GM23248 (cell line): Measurements from ENCODE around the gene HLA-DMA. TPM values are rescaled to one million over a fixed set of nuclear protein-coding genes. Genes with fewer than 3 reads are reported as not detected.

Source experiments
- DNase-seq: peaks from one replicate; pipeline ENCODE4 v3.0.0-alpha.2; 2015
- H2AFZ ChIP-seq: fragments of 200-600 bp; sonication (generic); 2 replicates; pipeline ENCODE4 v1.6.1; 2016; ENCODE audit warnings: antibody characterized with exemption
- H3F3A ChIP-seq: fragments of 200-600 bp; sonication (generic); 2 replicates; pipeline ENCODE4 v1.6.1; 2016; ENCODE audit warnings: mild to moderate bottlenecking, antibody characterized with exemption, mixed run types; ENCODE audit not compliant: insufficient read depth
- H3K27ac ChIP-seq: fragments of 200-600 bp; sonication (generic); 2 replicates; pipeline ENCODE4 v1.5.1; 2016; ENCODE audit warnings: mild to moderate bottlenecking
- H3K27me3 ChIP-seq: fragments of 200-600 bp; sonication (generic); replicated peaks from 2 replicates; pipeline ENCODE4 v1.6.1; 2016; ENCODE audit warnings: mild to moderate bottlenecking; ENCODE audit not compliant: insufficient read depth
- H3K36me3 ChIP-seq: fragments of 200-600 bp; sonication (generic); 2 replicates; pipeline ENCODE4 v1.6.1; 2016; ENCODE audit warnings: low read depth, mild to moderate bottlenecking
- H3K4me1 ChIP-seq: fragments of 200-600 bp; sonication (generic); 2 replicates; pipeline ENCODE4 v1.6.1; 2016; ENCODE audit warnings: mild to moderate bottlenecking; ENCODE audit not compliant: insufficient read depth
- H3K4me2 ChIP-seq: fragments of 200-600 bp; sonication (generic); one replicate; pipeline ENCODE4 v1.6.1; 2016; ENCODE audit warnings: mild to moderate bottlenecking; ENCODE audit not compliant: unreplicated experiment
- H3K4me3 ChIP-seq: fragments of 200-600 bp; sonication (generic); 2 replicates; pipeline ENCODE4 v1.5.1; 2016; ENCODE audit warnings: mild to moderate bottlenecking
- H3K79me2 ChIP-seq: fragments of 200-600 bp; sonication (generic); 2 replicates; pipeline ENCODE4 v1.6.1; 2016; ENCODE audit warnings: mild to moderate bottlenecking; ENCODE audit not compliant: insufficient read depth
- H3K9ac ChIP-seq: fragments of 200-600 bp; sonication (generic); 2 replicates; pipeline ENCODE4 v1.6.1; 2016; ENCODE audit warnings: mild to moderate bottlenecking
- H3K9me2 ChIP-seq: fragments of 200-600 bp; sonication (generic); 2 replicates; pipeline ENCODE4 v1.6.1; 2016; ENCODE audit warnings: mixed run types, mild to moderate bottlenecking, moderate library complexity; ENCODE audit not compliant: insufficient read depth
- H3K9me3 ChIP-seq: fragments of 200-600 bp; sonication (generic); one replicate; pipeline ENCODE4 v1.6.1; 2017; ENCODE audit warnings: low read depth
- H4K20me1 ChIP-seq: fragments of 200-600 bp; sonication (generic); 2 replicates; pipeline ENCODE4 v1.6.0; 2016; ENCODE audit not compliant: insufficient read depth
- EZH2 ChIP-seq: fragments of 200-600 bp; sonication (generic); IDR thresholded peaks from 2 replicates; pipeline ENCODE4 v1.6.1; 2018; ENCODE audit warnings: antibody characterized with exemption, mild to moderate bottlenecking; ENCODE audit not compliant: insufficient read depth, poor library complexity, severe bottlenecking
- EZH2phosphoT487 ChIP-seq: fragments of 200-600 bp; sonication (generic); IDR thresholded peaks from 2 replicates; pipeline ENCODE4 v1.6.1; 2018; ENCODE audit warnings: antibody characterized with exemption, moderate library complexity, mild to moderate bottlenecking, low read depth; ENCODE audit not compliant: insufficient read depth
- WGBS, 2 experiments: methylation state at CpG; one replicate each; pipeline ENCODE4 v1.1.6; 2015 to 2017; ENCODE audit warnings: low lambda C conversion rate in 2 of 2, low coverage in 1 of 2; ENCODE audit errors: missing lambda C conversion rate in 2 of 2; 5-methylcytosine and 5-hydroxymethylcytosine counted together
- in situ Hi-C: fragments of 300-500 bp; cut with MboI; formaldehyde crosslinking; loops from 2 replicates; pipeline ENCODE4 v1.15.0; 2020
- polyA plus RNA-seq: library from polyadenylated mRNA; unstranded; fragments of >200 nt; fragmentation: Nextera tagmentation; extraction: Ambion mirVana; gene quantifications from 2 replicates; pipeline ENCODE4 v1.2.1, GENCODE V29; 2016
- total RNA-seq: library from RNA; depleted of rRNA; stranded (reverse); fragments of >200 nt; shearing (Covaris generic); gene quantifications from 2 replicates; pipeline ENCODE4 v1.2.3, GENCODE V29; 2014

Gene HLA-DMA
- total and polyA plus RNA-seq, 2 experiments from 2014 or later, result 6.2 to 6.3 TPM

DNA sequence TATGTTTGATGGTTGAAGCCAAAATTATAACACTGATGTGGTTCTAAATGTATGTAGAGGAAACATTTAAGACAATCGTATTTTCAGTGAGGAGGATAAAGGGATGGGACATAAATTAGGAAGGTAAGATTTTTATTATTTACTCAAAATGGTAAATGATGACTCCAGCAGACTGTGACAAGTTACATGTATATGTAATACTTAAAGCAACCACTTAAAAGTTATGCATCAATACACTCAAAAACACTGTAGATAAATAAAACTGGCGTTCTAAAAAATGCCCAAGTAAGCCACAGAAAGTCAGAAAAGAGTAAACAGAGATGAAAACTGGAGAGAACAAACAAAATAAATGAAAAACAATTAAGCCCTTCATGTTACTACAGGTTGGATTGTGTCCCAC is 30.8 kb downstream of the HLA-DMA start:
- Histone ChIP-seq H3K4me3 (no peak overlapping the region), H3K9me2 (no peaks in the 10 kb centered on the region), H3K27me3 (0 out of 2 replicates have a peak, but pooled peaks cover 9% of the 10 kb centered on the region), H3K36me3 (no peaks in the 10 kb centered on the region), H3K9ac (no peak overlapping the region), H3K4me2 (no peak overlapping the region), H2AFZ (no peak overlapping the region), H3K4me1 (no peaks in the 10 kb centered on the region), H3K79me2 (no peaks in the 10 kb centered on the region), H3K9me3 (no peaks in the 10 kb centered on the region), H3F3A (no peaks in the 10 kb centered on the region), H3K27ac (no peak overlapping the region), H4K20me1 (no peaks in the 10 kb centered on the region)
- no peak for DNase-seq
- in situ Hi-C loops, result no loop called here
- TF ChIP-seq EZH2 (no peak), EZH2phosphoT487 (no peak)
- WGBS, 2 experiments, result 66% methylated on average over 2 of the region's 2 CpGs

DNA sequence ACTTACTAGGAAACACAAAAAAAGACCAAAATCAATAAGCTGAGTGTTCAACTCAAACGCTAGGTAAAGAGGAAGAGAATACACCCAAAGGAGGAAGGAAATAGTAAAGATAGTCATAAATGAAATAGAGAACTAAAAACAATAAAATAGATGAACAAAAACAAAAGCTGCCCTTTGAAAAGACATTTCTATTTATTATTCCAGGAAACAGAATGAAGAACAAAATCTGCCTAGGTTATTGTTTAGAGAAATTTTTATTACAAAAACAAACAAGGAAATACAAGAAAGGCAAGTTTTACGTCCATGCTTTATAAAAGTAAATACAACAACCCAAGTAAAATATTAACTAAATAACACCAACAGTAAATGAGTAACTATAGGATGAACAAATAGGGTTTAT is 32.2 kb downstream of the HLA-DMA start:
- TF ChIP-seq EZH2phosphoT487 (no peak), EZH2 (no peak)
- Histone ChIP-seq H3F3A (no peaks in the 10 kb centered on the region), H3K27ac (no peak overlapping the region), H3K4me2 (no peak overlapping the region), H3K36me3 (no peaks in the 10 kb centered on the region), H2AFZ (no peak overlapping the region), H3K4me1 (no peaks in the 10 kb centered on the region), H3K9me2 (no peaks in the 10 kb centered on the region), H3K9me3 (no peaks in the 10 kb centered on the region), H3K4me3 (no peak overlapping the region), H3K27me3 (0 out of 2 replicates have a peak, but pooled peaks cover 9% of the 10 kb centered on the region), H4K20me1 (no peaks in the 10 kb centered on the region), H3K79me2 (no peaks in the 10 kb centered on the region), H3K9ac (no peak overlapping the region)
- WGBS, 2 experiments, result 62 to 70% methylated on average over 2 of the region's 2 CpGs
- no peak for DNase-seq
- in situ Hi-C loops, result no loop called here

DNA sequence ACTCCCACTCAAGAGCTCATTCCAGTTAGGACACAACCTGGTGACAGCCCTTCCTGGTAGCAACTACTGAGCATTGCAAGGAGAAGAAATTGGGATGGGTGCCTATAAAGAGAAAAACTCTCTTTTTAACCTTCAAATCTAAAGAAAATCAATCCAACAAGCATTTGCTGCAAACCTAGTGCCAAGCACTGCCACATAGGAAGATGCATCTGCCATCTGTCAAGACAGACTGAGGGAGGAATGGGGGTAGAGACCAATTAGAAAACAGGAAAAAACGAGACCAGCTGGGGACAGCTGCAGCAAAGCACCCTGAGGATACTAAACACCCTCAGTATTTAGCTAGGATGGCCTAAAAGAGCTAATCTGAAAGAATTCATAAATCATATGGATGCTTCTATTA is 39.9 kb downstream of the HLA-DMA start:
- Histone ChIP-seq H3K4me3 (no peak overlapping the region), H3K9me2 (no peaks in the 10 kb centered on the region), H3K79me2 (no peaks in the 10 kb centered on the region), H3K36me3 (no peaks in the 10 kb centered on the region), H3K9ac (no peak overlapping the region), H3K4me1 (no peaks in the 10 kb centered on the region), H2AFZ (no peak overlapping the region), H3K27ac (no peak overlapping the region), H4K20me1 (no peaks in the 10 kb centered on the region), H3F3A (no peaks in the 10 kb centered on the region), H3K27me3 (no peaks in the 10 kb centered on the region), H3K9me3 (no peaks in the 10 kb centered on the region), H3K4me2 (no peak overlapping the region)
- TF ChIP-seq EZH2 (no peak), EZH2phosphoT487 (no peak)
- DNase-seq, result no peak
- in situ Hi-C loops, result no loop called here
- 21 to 44% methylated on average over 1 of the region's 1 CpG for WGBS, 2 experiments

DNA sequence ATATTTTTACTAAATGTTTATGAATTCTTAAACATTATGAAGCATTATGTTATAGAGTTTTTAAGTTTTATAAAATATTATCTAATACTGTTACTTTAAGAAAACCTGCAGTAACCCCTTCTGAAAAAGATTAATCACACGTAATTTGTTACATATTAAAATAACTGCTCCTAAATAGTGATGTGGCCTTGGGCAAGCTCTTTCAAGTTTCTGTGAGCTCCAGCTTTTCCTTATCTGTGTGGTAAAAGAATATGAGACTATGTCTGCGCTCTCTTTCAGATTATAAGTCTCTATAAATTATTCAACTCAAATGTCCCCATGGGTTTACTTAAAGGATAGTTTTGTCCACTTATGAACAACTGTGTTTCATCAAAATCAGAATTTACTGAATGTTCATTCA is 44.0 kb downstream of the HLA-DMA start:
- H3K79me2 ChIP-seq, result no peaks in the 10 kb centered on the region
- H3K9ac ChIP-seq, result no peak overlapping the region
- H3F3A ChIP-seq, result no peaks in the 10 kb centered on the region
- TF ChIP-seq EZH2 (no peak), EZH2phosphoT487 (no peak)
- H3K27me3 ChIP-seq, result no peaks in the 10 kb centered on the region
- peaks cover 11% of the 10 kb centered on the region; the same call in 1 of the 2 replicates for H3K4me1 ChIP-seq
- H3K9me3 ChIP-seq, result no peaks in the 10 kb centered on the region
- no peak overlapping the region for H3K4me3 ChIP-seq
- WGBS, 2 experiments, result 88 to 97% methylated on average over 2 of the region's 2 CpGs
- H3K27ac ChIP-seq, result no peak overlapping the region
- in situ Hi-C loops, result no loop called here
- DNase-seq, result no peak
- H4K20me1 ChIP-seq, result no peaks in the 10 kb centered on the region
- H3K36me3 ChIP-seq, result no peaks in the 10 kb centered on the region
- no peaks in the 10 kb centered on the region for H3K9me2 ChIP-seq
- no peak overlapping the region for H3K4me2 ChIP-seq
- H2AFZ ChIP-seq, result no peak overlapping the region

DNA sequence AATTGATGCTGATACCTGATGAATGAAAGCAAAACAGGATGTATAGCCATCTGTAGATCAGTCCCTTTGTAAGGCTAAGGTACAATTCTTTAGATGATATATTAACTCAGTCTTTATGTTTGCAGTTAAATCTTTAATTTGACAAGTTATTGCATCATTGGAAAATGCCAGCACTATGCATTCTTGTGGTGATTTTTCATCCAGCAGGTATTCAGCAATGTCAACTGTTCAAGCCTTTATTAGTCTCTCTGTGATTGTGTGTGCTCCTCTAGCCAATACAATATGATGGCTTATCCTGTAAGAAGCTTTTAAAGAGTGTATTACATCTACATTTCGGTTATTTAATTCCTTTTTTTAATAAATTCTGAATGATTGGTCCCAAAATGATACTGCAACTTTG is 46.4 kb downstream of the HLA-DMA start:
- Histone ChIP-seq H3K4me1 (peaks cover 11% of the 10 kb centered on the region; the same call in 1 of the 2 replicates), H3K4me3 (no peak overlapping the region), H3K27me3 (no peaks in the 10 kb centered on the region), H4K20me1 (no peaks in the 10 kb centered on the region), H3K27ac (no peak overlapping the region), H3K9me2 (no peaks in the 10 kb centered on the region), H2AFZ (no peak overlapping the region), H3K4me2 (peak overlapping the region; percentile 31), H3K9me3 (no peaks in the 10 kb centered on the region), H3K9ac (no peak overlapping the region), H3F3A (no peaks in the 10 kb centered on the region), H3K36me3 (0 out of 2 replicates have a peak, but pooled peaks cover 3% of the 10 kb centered on the region), H3K79me2 (no peaks in the 10 kb centered on the region)
- in situ Hi-C loops, result no loop called here
- peak; percentile 65 for DNase-seq
- TF ChIP-seq EZH2 (no peak), EZH2phosphoT487 (no peak)
- WGBS, 2 experiments, result 72 to 76% methylated on average over 1 of the region's 1 CpG
